ENCODE results near the gene SWT1. TPM values are rescaled to one million over a fixed set of nuclear protein-coding genes. Genes with fewer than 3 reads are reported as not detected.
"Not testable (repeated sequence)": the region's sequence is repeated elsewhere in the genome, so short reads cannot be mapped to it uniquely, and the experiment has no call there.

SWT1 gene
- total RNA-seq, 1 experiment from 2014 or later: 0.71 TPM

GRCh38 chr1:185170291-185170848, 13.4 kb downstream of the SWT1 start:
- DNase-seq (ENCODE audit: low spot score): peak; percentile 86

- no peak for DNase-seq (ENCODE audit: low spot score)
Measured at GRCh38 chr1:185193756-185194155, 36.8 kb downstream of the SWT1 start.

GRCh38 chr1:185198712-185199111, 41.7 kb downstream of the SWT1 start:
- not testable (repeated sequence) for DNase-seq (ENCODE audit: low spot score)

GRCh38 chr1:185200889-185201288, 43.9 kb downstream of the SWT1 start:
- no peak for DNase-seq (ENCODE audit: low spot score)

GRCh38 chr1:185207170-185207569, 50.2 kb downstream of the SWT1 start:
- peak; percentile 6 for DNase-seq (ENCODE audit: low spot score)

GRCh38 chr1:185207980-185208602, 51.1 kb downstream of the SWT1 start:
- no peak for DNase-seq (ENCODE audit: low spot score)

- DNase-seq (ENCODE audit: low spot score): no peak
Measured at GRCh38 chr1:185208626-185209180, 51.7 kb downstream of the SWT1 start.

- DNase-seq (ENCODE audit: low spot score): not testable (repeated sequence)
Measured at GRCh38 chr1:185209357-185209756, 52.4 kb downstream of the SWT1 start.

GRCh38 chr1:185213091-185213490, 56.1 kb downstream of the SWT1 start:
- DNase-seq (ENCODE audit: low spot score): no peak

- no peak for DNase-seq (ENCODE audit: low spot score)
Measured at GRCh38 chr1:185215911-185216310, 58.9 kb downstream of the SWT1 start.

GRCh38 chr1:185224132-185224531, 67.2 kb downstream of the SWT1 start:
- no peak for DNase-seq (ENCODE audit: low spot score)

GRCh38 chr1:185227161-185227560, 70.2 kb downstream of the SWT1 start:
- no peak for DNase-seq (ENCODE audit: low spot score)

- no peak for DNase-seq (ENCODE audit: low spot score)
Measured at GRCh38 chr1:185228979-185229378, 72.0 kb downstream of the SWT1 start.

- DNase-seq (ENCODE audit: low spot score): no peak
Measured at GRCh38 chr1:185229981-185230380, 73.0 kb downstream of the SWT1 start.

GRCh38 chr1:185232874-185233273, 75.9 kb downstream of the SWT1 start:
- no peak for DNase-seq (ENCODE audit: low spot score)

- DNase-seq (ENCODE audit: low spot score): not testable (repeated sequence)
Measured at GRCh38 chr1:185234183-185234582, 77.2 kb downstream of the SWT1 start.

GRCh38 chr1:185237176-185237575, 80.2 kb downstream of the SWT1 start:
- not testable (repeated sequence) for DNase-seq (ENCODE audit: low spot score)

- no peak for DNase-seq (ENCODE audit: low spot score)
Measured at GRCh38 chr1:185237661-185238060, 80.7 kb downstream of the SWT1 start.

GRCh38 chr1:185238447-185238846, 81.5 kb downstream of the SWT1 start:
- peak; percentile 35 for DNase-seq (ENCODE audit: low spot score)

- no peak for DNase-seq (ENCODE audit: low spot score)
Measured at GRCh38 chr1:185239861-185240260, 82.9 kb downstream of the SWT1 start.

GRCh38 chr1:185241127-185241526, 84.2 kb downstream of the SWT1 start:
- no peak for DNase-seq (ENCODE audit: low spot score)

GRCh38 chr1:185244015-185244747, 87.2 kb downstream of the SWT1 start:
- DNase-seq (ENCODE audit: low spot score): no peak

- no peak for DNase-seq (ENCODE audit: low spot score)
Measured at GRCh38 chr1:185245466-185245865, 88.5 kb downstream of the SWT1 start.

Measured in HT-29 (cell line).